ENCODE measurements around the gene SLAMF9.
A peak's percentile ranks its signal among the peaks of the same experiment; 100 is the strongest.

SLAMF9 gene

DNA sequence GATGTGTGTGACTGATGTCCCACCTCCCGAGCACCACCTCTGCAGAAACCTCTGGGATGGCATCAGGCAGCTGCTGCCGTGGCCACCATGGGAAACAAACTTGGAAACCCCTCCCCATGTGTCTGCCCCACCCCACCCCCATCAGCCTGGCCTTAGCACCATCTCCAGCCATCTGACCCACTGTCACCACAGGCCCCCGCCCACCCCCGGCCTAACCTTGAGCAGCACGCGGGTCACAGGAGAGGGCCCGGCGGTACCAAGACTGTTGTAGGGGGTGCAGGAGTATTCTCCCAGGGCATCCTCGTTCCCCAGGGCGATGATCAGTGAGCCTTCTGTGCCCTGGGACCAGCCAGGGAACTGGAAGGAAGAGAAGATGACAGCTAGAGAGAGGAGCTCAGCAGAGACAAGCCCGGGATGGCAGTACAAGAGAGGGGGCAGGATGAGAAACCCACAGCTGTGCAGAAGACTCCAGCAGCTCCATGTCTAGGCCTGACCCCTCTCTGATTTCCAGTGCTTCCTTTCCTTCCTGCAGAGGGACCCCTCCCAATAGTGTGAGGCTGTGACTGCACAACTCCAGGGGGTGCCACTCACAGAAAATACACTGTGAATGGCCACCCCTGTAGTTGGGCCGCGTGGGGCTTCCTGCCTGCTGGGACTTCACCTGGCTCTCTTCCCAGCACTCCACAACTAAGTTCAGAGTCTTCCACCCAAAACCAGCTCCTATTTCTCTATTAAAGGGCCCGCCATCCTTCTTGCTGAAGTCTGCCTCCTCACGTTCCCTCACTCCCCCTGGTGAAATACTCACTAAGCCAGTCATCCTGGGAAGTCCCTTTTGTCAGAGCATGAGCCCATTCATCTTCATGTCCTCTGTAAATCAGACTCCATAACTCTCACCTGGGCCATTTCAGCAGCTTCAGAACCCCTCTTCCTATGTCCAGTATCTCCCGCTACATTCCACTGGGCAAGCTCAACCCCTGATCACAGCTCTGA, 21.4 kb downstream of the SLAMF9 start:
- no peak for DNase-seq

- no peak for DNase-seq
These were observed 22.3 kb downstream of the SLAMF9 start for GRCh38 chr1:159931795-159932173.

GRCh38 chr1:159931101-159931794, 22.8 kb downstream of the SLAMF9 start:
- no peak for DNase-seq

- DNase-seq = no peak
These were observed 23.4 kb downstream of the SLAMF9 start for GRCh38 chr1:159930634-159931033.

- no peak for DNase-seq
These were observed 23.8 kb downstream of the SLAMF9 start for GRCh38 chr1:159930216-159930615.

DNA sequence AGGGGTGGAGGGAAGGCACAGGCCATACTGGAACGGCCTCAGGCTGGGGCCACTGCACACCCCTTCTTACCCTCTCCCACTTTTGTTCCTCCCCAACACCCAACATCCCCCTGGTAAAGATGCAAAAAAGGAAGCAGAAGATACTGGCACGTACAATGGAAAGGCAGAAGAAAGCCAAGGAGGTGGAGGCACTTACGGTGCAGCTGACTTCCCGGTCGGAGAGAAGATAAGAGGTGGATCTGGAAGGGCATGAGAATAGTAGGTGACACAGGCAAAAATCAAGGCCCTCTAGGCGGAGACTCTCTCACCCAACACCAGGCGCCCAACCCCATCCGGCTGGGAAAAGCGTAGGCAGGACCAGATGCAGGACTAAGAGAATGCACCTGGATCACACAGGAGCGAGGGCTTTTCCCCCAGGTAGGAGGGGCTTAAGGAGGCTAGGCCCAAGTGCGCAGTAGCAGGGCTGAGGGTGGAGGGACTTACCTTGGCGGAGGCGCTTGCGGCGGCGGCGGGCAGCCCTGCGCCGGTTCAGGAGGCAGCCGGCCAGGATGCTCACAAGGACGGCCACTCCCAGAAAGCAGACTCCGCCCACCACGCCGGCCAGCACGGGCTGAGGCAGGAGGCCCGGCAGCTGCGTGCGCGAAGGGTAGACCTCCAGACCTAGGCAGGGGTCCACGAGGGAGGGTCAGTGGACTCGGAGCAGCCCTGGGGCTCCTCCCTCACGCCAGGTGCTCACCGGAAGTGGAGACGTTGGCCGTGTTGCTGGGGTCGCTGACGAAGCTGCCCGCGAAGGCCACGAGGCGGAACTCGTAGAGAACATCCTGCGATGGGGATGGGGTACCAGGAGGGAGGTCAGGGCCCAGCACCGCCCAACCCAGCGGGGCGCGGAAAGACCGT, 24.6 kb downstream of the SLAMF9 start:
- no peak for DNase-seq

GRCh38 chr1:159928491-159929050, 25.5 kb downstream of the SLAMF9 start:
- DNase-seq = no peak

GRCh38 chr1:159927849-159928431, 26.1 kb downstream of the SLAMF9 start:
- no peak for DNase-seq

- no peak for DNase-seq
These were observed 26.7 kb downstream of the SLAMF9 start for GRCh38 chr1:159927211-159927848.

DNA sequence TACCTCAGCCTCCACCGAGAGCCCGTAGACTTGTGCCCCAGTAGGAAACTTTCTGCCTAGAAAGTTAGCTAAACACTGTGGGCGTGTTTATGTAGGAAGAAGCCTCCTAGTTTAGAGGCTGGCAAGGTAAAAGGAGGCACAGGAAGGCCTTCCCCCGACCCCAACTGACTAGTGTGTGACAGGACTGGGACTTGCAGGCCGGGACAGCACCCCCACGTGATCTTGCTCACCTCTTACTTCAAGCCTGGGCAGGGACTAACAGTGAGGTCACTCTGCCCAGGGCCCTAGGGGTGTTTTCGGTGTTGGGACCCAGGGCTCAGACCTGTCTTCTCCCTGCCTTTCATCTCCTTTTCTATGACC, 28.3 kb downstream of the SLAMF9 start:
- DNase-seq = no peak

- peak; percentile 78 for DNase-seq
These were observed 29.0 kb downstream of the SLAMF9 start, which contains the start of gene TAGLN2 for GRCh38 chr1:159924791-159925718. TSS of gene TAGLN2 (minus strand) at chr1:159925507. CDS start at chr1:159920509, 4,998 bp downstream.

DNA sequence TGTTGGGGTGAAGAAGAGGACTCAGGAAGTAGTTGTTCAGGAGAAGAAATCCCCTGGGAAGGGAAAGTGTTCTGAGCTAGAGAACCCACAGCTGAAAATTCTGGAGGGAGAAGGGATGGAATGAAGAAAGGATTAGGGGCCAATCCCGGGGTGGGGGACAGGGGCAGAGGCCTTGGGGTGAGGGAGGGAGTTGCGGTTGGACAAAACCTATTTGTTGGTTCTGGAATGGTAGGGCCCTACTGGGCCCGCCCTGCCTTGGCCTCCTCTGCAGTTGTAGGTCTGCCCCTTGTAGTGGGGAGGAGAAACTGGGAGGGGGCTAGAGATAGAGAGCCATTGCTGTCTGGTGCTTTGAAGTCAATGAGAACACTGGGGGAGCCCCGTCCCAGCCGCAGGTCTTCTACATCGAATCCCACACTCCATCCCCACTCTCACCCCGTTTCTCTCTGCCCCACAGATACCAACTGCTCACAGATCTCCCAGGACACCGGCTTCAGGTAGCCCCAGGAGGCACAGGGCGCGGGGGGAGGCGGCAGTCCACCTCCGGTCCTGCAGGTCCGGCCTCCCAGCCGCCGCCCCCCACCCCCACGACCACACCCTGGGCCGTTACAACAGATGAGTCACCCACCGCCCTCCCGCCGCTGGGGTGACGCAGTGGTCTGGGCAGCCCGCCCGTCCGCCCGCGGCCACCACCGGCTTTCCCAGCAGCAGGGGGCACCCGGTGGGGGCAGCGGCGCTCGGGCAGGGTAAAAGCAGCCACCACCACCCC, 29.8 kb downstream of the SLAMF9 start:
- DNase-seq = no peak

GRCh38 chr1:159923203-159924024, 30.6 kb downstream of the SLAMF9 start:
- no peak for DNase-seq

GRCh38 chr1:159922511-159923202, 31.4 kb downstream of the SLAMF9 start:
- DNase-seq = no peak

DNA sequence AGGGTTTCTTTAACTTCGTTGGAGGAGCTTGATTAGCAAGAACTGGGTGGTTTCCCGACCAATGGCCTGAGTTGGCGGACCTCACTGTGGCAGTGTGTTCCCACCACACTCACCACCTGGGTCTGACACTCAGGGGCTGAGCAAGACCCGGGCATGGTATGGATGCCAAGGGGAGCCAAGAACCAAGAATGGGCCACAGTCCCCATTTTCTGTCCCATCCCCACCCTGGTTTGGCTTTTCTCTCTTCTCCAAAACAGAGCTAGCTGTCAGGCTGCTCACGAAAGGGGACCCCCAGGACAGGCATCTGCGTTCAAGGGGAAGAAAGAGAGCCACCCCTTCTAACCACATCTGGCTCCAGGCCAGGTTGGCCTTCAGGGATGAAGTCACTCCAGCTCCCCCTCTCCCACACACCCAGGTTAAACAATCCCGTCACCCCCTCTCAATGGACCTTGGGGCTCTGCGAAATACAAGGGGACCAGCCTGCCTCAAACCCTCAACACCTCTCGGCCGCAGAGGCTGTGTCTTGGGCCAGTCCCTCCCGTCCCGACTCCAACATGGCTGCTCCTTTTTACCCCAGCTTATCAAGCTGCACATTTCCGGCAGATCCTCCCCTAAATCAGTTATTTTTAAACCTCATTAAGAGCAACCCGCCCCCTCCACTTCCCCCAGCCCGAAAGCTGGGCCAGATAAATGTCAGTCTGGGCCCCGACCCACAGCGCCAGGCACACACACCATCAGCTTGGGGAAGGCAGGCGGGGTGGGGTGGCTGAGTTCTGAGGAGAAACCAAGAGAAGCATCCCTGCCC, 32.1 kb downstream of the SLAMF9 start:
- DNase-seq = no peak

DNA sequence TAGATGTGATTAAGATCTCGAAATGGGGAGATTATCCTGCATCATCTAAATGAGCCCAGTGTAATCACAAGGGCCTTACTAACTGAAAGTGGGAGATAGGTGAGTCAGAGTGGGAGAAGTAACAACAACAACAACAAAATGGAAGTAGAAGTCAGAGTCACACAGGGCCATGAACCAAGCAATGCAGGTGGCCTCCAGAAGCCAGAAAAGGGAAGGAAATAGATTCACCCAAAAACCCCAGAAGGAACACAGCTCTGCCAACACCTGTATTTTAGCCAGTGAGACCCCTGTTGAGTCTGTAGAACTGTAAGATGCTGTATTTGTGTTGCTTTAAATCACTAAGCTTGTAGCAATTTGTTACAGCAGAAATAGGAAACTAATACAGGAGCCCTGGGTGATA, 32.8 kb downstream of the SLAMF9 start:
- DNase-seq = no peak

- no peak for DNase-seq
These were observed 33.4 kb downstream of the SLAMF9 start for GRCh38 chr1:159920651-159921050.
